ENCODE measurements around the gene PAX8.
A peak's percentile ranks its signal among the peaks of the same experiment; 100 is the strongest.
"Not testable (repeated sequence)": the region's sequence is repeated elsewhere in the genome, so short reads cannot be mapped to it uniquely, and the experiment has no call there.

PAX8 gene

DNA sequence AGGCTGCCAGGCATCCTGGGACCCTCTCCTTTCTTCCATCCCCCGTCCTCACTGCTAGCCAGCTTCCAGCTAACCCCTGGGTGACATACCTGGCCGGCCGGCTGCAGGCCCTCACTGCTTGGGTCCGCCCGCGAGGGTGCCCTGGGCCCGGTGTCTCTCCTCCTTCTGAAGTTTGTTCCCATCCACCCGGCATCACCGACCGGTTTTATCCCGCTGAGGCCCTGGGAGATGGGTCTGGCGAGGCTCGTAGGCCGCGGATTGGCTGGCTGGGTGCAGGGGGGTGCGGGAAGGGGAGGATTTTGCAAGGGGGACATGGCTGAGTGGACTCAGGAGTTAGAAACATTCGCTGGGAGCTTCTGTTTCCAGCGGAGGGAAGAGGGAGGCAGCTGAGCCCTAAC, at the start of gene PAX8:
Gene PAX8, minus strand, starts transcription at position 180 of the 398 bp plus-strand sequence. CDS start 527 bp downstream, outside the sequence.
- DNase-seq (ENCODE audit: low spot score) = no peak

GRCh38 chr2:113328043-113328442, 49.3 kb upstream of the PAX8 start:
- DNase-seq (ENCODE audit: low spot score) = no peak

- DNase-seq (ENCODE audit: low spot score) = not testable (repeated sequence)
These were observed 46.5 kb upstream of the PAX8 start for GRCh38 chr2:113325161-113325731.

- peak; percentile 82 for DNase-seq (ENCODE audit: low spot score)
These were observed 46.0 kb upstream of the PAX8 start for GRCh38 chr2:113324684-113325160.

DNA sequence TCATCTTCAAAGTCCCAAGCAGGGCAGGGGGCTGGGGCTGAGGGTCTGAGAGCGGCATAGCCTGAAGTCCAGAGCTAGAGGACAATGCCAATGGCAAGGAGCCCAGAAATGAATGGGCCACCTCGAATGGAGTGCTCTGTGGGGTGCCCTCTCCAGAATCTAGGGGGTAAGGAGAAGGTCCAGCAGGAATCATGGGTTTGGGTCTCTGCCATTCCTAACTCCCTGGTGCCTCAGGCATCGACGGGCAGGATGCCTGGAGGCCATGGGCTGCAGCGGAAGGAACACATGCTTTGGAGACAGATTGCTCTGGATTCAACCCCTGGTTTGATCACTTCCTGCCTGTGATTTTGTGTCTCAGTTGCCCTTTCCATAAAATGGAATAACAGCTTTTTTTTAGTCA, 44.4 kb upstream of the PAX8 start:
- DNase-seq (ENCODE audit: low spot score) = not testable (repeated sequence)

GRCh38 chr2:113320106-113320505, 41.4 kb upstream of the PAX8 start:
- DNase-seq (ENCODE audit: low spot score) = not testable (repeated sequence)

DNA sequence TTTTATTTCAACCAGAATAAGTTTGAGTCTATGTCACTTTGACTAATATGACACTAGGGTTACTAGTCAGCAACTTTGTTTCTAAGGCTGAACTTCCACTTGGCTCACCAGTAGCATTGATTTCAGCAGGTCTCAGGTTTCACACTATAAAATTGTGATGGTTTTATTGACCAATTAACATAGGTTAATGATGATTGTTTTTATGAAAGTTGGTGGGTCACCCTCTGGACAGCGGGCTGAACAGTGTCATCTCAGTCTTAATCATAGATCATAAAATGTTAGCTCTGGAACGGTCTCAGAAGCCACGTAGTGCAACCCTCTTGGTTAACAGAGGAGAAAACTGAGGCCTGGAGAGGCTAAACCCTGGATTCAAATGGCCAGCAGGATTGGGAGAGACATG, 40.2 kb upstream of the PAX8 start:
- DNase-seq (ENCODE audit: low spot score) = not testable (repeated sequence)

- no peak for DNase-seq (ENCODE audit: low spot score)
These were observed 37.4 kb upstream of the PAX8 start for GRCh38 chr2:113316085-113316484.

GRCh38 chr2:113314663-113315062, 35.9 kb upstream of the PAX8 start:
- DNase-seq (ENCODE audit: low spot score) = not testable (repeated sequence)

DNA sequence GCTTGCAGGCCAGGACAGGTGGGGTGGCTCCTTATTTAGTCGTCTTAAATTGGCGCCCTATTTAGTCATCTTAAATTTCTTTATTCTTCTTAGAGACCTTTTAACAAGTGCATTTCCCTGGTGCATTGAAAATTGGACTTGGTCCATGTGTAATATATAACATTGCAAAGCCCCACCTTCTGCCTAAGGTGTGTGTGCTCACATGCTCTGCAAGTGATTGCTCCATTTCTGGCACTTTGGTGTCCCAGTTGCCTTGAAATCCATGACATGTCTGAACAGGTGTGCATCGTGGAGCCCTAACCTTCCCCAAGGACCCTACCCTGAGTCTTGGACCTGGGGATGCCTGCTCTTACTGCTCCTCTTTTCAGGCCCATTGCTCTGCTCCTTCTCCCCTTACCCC, 35.5 kb upstream of the PAX8 start:
- DNase-seq (ENCODE audit: low spot score) = not testable (repeated sequence)

- DNase-seq (ENCODE audit: low spot score) = not testable (repeated sequence)
These were observed 33.1 kb upstream of the PAX8 start for GRCh38 chr2:113311781-113312180.

DNA sequence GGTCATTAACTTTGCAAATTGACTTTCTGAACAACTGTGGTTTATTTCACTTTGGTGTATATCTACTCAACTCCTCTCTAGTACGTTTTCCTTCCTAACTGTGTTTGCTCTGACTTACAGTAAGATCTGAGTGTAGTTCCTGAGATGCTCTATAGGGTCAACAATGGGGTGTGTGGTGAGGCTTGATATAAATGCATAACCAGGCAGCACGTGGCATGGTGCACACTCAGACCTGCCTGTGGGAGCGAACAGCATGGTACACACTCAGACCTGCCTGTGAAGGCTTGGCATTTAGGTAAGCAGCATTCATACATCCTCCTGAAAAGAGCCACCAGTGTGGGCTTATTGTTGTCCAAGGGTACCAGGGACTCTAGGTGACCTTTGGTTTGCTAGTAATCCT, 32.5 kb upstream of the PAX8 start:
- not testable (repeated sequence) for DNase-seq (ENCODE audit: low spot score)

DNA sequence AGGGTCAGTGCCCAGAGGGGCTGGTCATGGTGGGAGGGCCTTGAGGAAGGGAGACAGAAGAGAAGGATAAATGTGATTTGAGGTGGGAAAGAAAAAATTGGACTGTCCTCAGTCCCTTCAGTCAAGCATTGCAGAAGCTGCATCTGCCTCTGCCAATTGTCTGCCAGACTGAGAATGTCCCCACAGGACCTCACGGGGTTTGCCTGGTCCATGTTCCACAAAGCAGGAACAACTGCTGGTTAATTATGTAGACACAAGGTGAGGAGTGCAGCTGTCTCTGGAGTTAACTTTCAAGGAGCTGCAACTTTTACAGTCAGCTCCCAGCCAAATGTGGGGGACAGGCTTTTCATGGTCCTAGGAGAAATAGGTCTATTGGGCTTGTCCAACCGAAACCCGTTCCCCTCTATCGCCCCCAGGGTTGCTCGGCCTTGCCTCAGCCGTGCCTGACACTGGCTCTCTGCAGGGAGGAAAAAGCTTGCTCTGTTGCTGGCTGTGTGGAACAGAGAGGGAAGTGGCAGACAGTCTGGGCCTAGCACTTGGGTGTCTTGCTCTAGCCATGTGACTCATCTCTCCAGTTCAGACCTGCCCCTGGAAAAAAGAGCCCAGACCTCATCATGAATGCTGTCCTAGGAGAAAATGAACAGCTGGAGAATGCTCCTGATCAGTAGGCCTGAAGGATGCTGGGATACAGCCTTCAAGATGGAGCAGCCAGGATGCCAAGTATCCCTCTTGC, 31.1 kb upstream of the PAX8 start:
- DNase-seq (ENCODE audit: low spot score) = no peak

- DNase-seq (ENCODE audit: low spot score) = not testable (repeated sequence)
These were observed 30.1 kb upstream of the PAX8 start for GRCh38 chr2:113308784-113309183.

DNA sequence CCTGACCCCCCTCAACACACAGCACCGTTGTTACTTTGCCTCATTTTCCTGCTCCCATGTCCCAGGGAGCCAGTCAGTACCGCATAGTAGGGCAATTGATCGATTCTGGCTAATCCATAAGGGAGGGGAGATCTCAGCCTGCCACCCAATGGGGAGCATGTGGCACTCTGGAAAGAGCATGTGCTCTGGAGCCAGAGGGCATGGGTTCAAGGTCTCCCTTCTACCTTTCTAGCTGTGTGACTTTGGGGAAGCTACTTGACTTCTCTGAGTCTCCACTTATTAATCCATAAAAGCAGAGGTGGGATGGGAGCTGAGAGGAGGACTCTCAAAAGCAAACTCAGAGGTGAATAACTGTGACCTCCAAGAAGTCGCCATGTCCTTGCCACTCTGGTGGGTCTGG, 27.5 kb upstream of the PAX8 start:
- DNase-seq (ENCODE audit: low spot score) = not testable (repeated sequence)

- DNase-seq (ENCODE audit: low spot score) = not testable (repeated sequence)
These were observed 27.0 kb upstream of the PAX8 start for GRCh38 chr2:113305749-113306148.

- DNase-seq (ENCODE audit: low spot score) = no peak
These were observed 26.4 kb upstream of the PAX8 start for GRCh38 chr2:113305146-113305545.

- DNase-seq (ENCODE audit: low spot score) = no peak
These were observed 26.0 kb upstream of the PAX8 start for GRCh38 chr2:113304702-113305101.

DNA sequence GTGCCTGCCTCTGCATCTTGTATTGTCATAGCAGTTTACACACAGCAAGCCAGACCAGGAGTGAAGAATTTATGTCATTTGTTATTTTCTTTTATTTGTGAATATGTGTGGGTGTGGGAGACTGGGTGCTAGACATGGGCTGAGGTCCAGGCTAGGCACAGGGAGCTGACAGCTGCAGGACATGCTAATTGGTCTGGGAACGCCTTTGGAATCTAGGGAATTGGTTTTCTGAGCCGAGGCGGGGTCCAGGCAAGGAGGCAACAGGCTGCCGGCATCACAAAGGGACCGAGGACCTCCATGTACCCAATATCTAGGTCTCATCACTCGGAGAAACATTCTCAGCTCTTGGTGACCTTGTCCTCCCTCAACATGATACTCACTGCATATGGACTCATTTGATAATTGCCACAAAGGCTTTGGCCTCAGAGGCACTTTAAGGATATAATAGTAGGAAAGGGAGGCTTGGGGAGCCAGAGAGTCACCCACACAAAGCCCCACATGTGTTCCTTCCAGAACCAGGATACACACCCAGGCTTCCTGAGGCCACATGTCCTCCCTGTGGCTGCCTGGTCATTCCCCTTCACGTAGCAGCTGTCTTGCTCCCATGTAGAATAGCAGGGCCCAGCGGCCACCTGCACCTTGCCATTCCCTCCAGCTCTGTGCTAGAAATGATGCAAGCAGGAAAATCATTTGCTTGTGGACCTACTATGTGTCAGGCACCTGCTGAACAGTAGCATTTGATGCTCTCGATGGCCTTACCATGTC, 23.7 kb upstream of the PAX8 start:
- DNase-seq (ENCODE audit: low spot score) = not testable (repeated sequence)

GRCh38 chr2:113300281-113300680, 21.6 kb upstream of the PAX8 start:
- DNase-seq (ENCODE audit: low spot score) = no peak

- no peak for DNase-seq (ENCODE audit: low spot score)
These were observed 19.5 kb upstream of the PAX8 start for GRCh38 chr2:113298176-113298575.

GRCh38 chr2:113297590-113297989, 18.9 kb upstream of the PAX8 start:
- not testable (repeated sequence) for DNase-seq (ENCODE audit: low spot score)

DNA sequence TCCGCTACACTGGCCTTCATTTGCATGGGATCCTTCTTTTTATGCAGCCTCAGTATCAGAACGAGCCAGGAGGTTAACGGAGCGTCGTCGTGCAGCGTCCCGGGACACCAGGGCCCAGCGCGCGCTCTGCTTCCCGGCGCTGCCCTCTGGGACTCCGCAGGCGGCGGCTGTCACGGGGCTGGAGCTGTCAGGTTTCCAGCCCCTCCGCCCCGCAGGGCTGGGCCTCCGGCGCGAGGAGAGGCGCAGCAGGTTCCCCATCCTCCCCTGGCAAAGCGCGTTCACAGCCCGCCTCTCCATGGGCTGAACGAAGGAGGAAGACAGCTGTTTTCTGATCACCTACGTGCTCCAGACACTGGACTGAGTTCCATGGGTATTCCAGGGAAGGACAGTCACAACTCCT, 12.5 kb upstream of the PAX8 start:
- no peak for DNase-seq (ENCODE audit: low spot score)
